HAP-1 (cell line): ENCODE data around the gene PTPN11.

Source experiments
- DNase-seq, 2 experiments: peaks; one replicate each; pipeline ENCODE4 v3.0.0-alpha.2; 2016 to 2020; ENCODE audit warnings: low spot score in 2 of 2
- H3K27me3 ChIP-seq: fragments of 250-450 bp; sonication (Bioruptor Pico); 2 replicates; pipeline ENCODE4 v1.5.1; 2020; ENCODE audit warnings: low read depth, mild to moderate bottlenecking, moderate library complexity
- H3K36me3 ChIP-seq: fragments of 250-450 bp; sonication (Bioruptor Pico); replicated peaks from 2 replicates; pipeline ENCODE4 v1.5.1; 2020; ENCODE audit warnings: mild to moderate bottlenecking
- H3K4me1 ChIP-seq: fragments of 250-450 bp; sonication (Bioruptor Pico); 2 replicates; pipeline ENCODE4 v1.5.1; 2020; ENCODE audit warnings: mild to moderate bottlenecking
- H3K4me3 ChIP-seq: fragments of 250-450 bp; sonication (Bioruptor Pico); 2 replicates; pipeline ENCODE4 v1.5.1; 2020; ENCODE audit warnings: mild to moderate bottlenecking, moderate library complexity
- H3K9me3 ChIP-seq: fragments of 250-450 bp; sonication (Bioruptor Pico); 2 replicates; pipeline ENCODE4 v1.5.1; 2020; ENCODE audit warnings: mild to moderate bottlenecking, moderate library complexity
- in situ Hi-C: fragments of 300-500 bp; cut with MboI; formaldehyde crosslinking; loops from 3 replicates; pipeline ENCODE4 v1.14.3; 2020; ENCODE audit warnings: low sequenced_read_pairs, inconsistent platforms, mixed read lengths

PTPN11 gene

DNA sequence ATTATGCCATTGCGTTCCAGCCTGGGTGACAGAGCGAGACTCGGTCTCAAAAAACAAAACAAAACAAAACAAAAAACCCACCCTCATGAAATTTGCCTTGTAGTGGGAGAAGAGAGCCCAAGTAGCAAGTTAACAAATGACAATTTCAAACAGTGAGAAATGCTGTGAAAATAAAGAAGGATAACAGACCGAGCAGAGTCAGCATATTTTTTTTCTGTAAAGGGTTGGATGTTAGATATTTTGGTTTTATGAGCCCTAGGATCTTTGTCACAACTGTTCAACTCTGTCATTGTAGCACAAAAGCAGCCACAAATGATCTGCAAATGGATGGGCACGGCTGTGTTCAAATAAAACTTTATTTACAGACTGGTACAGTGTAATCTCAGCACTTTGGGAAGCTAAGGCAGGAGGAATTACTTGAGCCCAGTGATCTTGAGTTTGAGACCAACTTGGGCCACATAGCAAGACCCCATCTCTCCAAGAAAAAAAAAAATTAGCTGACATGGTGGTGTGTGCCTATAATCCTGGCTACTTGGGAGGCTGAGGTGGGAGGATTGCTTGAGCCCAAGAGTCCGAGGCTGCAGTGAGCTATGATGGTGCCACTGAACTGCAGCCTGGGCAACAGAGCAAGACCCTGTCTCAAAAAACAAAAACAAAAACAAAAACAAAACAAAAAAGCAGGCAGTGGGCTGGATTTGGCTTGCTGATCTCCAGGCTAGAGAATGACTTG, 117.1 kb downstream of the PTPN11 start:
- in situ Hi-C loops: no loop called here
- Histone ChIP-seq H3K27me3 (no peaks in the 10 kb centered on the region), H3K4me3 (no peak overlapping the region), H3K4me1 (no peaks in the 10 kb centered on the region), H3K36me3 (no peaks in the 10 kb centered on the region), H3K9me3 (no peaks in the 10 kb centered on the region)
- DNase-seq: no peak

DNA sequence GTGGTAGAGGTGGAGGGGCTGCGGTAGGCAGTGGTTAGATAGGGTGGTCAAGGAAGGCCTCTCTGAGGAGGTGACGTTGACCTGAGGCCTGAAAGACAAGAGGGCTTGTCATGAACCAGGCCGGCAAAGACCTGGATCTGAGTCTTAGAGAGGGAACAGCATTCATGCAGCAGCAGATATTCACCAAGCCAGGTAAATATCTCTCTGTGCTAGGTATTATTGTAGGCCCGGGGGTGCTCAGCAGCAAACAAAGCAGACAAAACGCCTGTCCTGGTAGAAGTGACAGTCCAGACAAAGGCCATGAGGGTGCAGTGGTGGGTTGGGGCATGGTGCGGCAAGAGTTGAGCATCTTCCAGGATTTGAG, 117.6 kb downstream of the PTPN11 start:
- in situ Hi-C loops: no loop called here
- no peaks in the 10 kb centered on the region for H3K4me1 ChIP-seq
- H3K4me3 ChIP-seq: no peak overlapping the region
- no peaks in the 10 kb centered on the region for H3K27me3 ChIP-seq
- no peaks in the 10 kb centered on the region for H3K9me3 ChIP-seq
- DNase-seq: no peak
- no peaks in the 10 kb centered on the region for H3K36me3 ChIP-seq

DNA sequence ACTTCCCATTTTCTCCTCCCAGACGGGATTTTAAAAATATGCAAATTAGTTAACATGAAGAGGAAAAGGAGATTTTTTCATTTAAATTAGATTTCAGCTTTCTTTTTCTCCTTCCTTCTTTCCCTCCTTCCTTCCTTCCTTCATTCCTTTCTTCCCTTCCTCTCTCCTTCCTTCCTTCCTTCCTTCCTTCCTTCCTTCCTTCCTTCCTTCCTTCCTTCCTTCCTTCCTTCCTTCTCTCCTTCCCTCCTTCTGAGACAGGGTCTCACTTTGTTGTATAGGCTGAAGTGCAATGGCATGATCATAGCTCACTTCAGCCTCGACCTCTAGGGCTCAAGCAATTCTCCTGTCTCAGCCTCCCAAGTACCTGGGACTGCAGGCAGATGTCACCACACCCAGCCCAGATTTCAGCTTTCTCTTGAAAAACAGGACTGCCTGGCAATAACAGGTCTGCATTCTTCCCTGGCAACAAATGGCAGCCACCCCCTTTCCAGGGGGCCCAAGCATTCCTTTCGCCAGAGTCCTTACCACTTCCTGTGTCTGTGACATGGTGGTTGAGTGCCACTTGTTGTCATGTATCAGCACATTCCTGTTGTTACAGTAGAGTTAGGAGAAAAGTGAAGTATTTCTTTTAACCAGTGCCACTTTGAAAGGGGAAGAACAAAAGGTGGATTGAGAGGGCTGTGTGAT, 119.1 kb downstream of the PTPN11 start:
- no peak for DNase-seq
- Histone ChIP-seq H3K4me1 (no peaks in the 10 kb centered on the region), H3K4me3 (no peak overlapping the region), H3K9me3 (no peaks in the 10 kb centered on the region), H3K36me3 (no peaks in the 10 kb centered on the region), H3K27me3 (no peaks in the 10 kb centered on the region)
- in situ Hi-C loops: no loop called here

- in situ Hi-C loops: no loop called here
- no peaks in the 10 kb centered on the region for H3K36me3 ChIP-seq
- no peak for DNase-seq
These were observed 120.0 kb downstream of the PTPN11 start for GRCh38 chr12:112538740-112539139.

DNA sequence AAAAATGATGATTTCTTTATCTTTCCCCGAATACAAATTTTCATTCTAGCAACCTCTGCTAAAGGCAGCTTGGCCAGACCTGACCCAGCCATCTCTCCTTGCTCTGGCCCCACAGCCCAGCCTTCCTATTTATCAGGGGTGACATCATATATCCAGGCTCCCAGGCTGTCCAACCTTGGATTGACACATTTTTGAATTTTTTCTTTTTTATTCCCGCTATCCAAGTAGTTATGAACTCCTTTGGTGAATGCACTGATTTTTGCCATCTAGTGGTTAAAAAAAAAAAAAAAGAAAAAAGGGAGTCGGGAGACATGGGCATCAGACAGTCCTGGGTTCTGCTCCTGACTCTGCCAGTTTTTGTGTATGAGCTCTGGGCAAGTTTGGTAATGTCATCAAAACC, 120.5 kb downstream of the PTPN11 start:
- in situ Hi-C loops: no loop called here
- DNase-seq: no peak
- H3K36me3 ChIP-seq: no peaks in the 10 kb centered on the region

More at GRCh38 chr12:112538740-112539139, 120.0 kb downstream of the PTPN11 start:
- Histone ChIP-seq H3K27me3 (no peaks in the 10 kb centered on the region), H3K4me1 (peaks cover 4% of the 10 kb centered on the region), H3K9me3 (no peaks in the 10 kb centered on the region), H3K4me3 (no peak overlapping the region)

GRCh38 chr12:112540021-112540420, 121.3 kb downstream of the PTPN11 start:
- Histone ChIP-seq H3K4me3 (no peak overlapping the region), H3K4me1 (peaks cover 7% of the 10 kb centered on the region), H3K36me3 (no peaks in the 10 kb centered on the region), H3K27me3 (no peaks in the 10 kb centered on the region), H3K9me3 (no peaks in the 10 kb centered on the region)
- in situ Hi-C loops: no loop called here
- no peak for DNase-seq

More for the DNA sequence above, 120.5 kb downstream of the PTPN11 start:
- Histone ChIP-seq H3K27me3 (no peaks in the 10 kb centered on the region), H3K4me1 (peaks cover 7% of the 10 kb centered on the region), H3K9me3 (no peaks in the 10 kb centered on the region), H3K4me3 (no peak overlapping the region)

- no peak overlapping the region for H3K4me3 ChIP-seq
- peaks cover 7% of the 10 kb centered on the region for H3K4me1 ChIP-seq
- H3K36me3 ChIP-seq: no peaks in the 10 kb centered on the region
- in situ Hi-C loops: no loop called here
- no peaks in the 10 kb centered on the region for H3K27me3 ChIP-seq
- no peaks in the 10 kb centered on the region for H3K9me3 ChIP-seq
- peak; percentile 12 to 49 for DNase-seq
These were observed 125.0 kb downstream of the PTPN11 start for GRCh38 chr12:112543751-112544150.

GRCh38 chr12:112546339-112546738, 127.6 kb downstream of the PTPN11 start:
- no peaks in the 10 kb centered on the region for H3K27me3 ChIP-seq
- in situ Hi-C loops: no loop called here
- H3K4me1 ChIP-seq: peaks cover 7% of the 10 kb centered on the region

GRCh38 chr12:112546996-112547395, 128.2 kb downstream of the PTPN11 start:
- Histone ChIP-seq H3K4me1 (peaks cover 7% of the 10 kb centered on the region), H3K4me3 (no peak overlapping the region), H3K9me3 (no peaks in the 10 kb centered on the region), H3K36me3 (no peaks in the 10 kb centered on the region), H3K27me3 (no peaks in the 10 kb centered on the region)
- no peak for DNase-seq
- in situ Hi-C loops: no loop called here

More at GRCh38 chr12:112546339-112546738, 127.6 kb downstream of the PTPN11 start:
- DNase-seq: no peak
- Histone ChIP-seq H3K36me3 (no peaks in the 10 kb centered on the region), H3K4me3 (no peak overlapping the region), H3K9me3 (no peaks in the 10 kb centered on the region)

- in situ Hi-C loops: no loop called here
- DNase-seq: no peak
- Histone ChIP-seq H3K27me3 (no peaks in the 10 kb centered on the region), H3K36me3 (no peaks in the 10 kb centered on the region), H3K9me3 (no peaks in the 10 kb centered on the region), H3K4me3 (no peak overlapping the region), H3K4me1 (no peaks in the 10 kb centered on the region)
These were observed 130.3 kb downstream of the PTPN11 start for GRCh38 chr12:112549031-112549430.

- DNase-seq: no peak
- H3K27me3 ChIP-seq: no peaks in the 10 kb centered on the region
- no peaks in the 10 kb centered on the region for H3K9me3 ChIP-seq
- H3K36me3 ChIP-seq: no peaks in the 10 kb centered on the region
- H3K4me1 ChIP-seq: no peaks in the 10 kb centered on the region
- no peak overlapping the region for H3K4me3 ChIP-seq
- in situ Hi-C loops: no loop called here
These were observed 132.9 kb downstream of the PTPN11 start for GRCh38 chr12:112551681-112552080.

DNA sequence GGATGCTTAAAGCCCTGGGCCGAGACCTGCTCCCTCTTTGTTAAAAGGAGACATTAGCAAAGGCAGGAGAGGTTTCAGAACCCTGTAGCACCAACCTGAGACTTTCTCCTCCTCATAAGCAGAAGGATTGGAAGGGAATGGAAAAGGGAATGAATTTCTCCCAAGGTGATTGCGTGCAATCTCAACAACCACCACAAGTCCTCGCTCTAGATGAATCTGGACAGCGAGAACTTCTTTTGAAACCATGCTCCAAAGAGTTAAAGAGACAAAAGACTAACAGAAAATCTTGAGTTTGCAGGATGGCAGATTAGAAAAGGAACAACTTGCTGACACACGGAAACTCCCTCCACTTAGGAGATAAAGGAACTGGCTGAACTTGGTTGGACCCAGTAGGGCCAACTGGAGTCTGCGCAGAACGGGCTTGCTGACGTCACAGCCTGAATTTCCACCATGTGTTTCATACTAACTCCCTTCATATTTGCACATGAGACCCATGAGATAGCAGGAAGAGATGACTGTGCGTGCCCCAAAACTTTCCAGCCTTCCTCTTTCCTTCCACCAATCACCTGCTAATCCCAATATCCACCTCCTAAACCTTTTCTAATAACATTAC, 137.0 kb downstream of the PTPN11 start:
- H3K4me3 ChIP-seq: no peak overlapping the region
- DNase-seq: no peak
- H3K4me1 ChIP-seq: peaks cover 10% of the 10 kb centered on the region
- in situ Hi-C loops: no loop called here
- no peaks in the 10 kb centered on the region for H3K36me3 ChIP-seq
- H3K27me3 ChIP-seq: no peaks in the 10 kb centered on the region
- no peaks in the 10 kb centered on the region for H3K9me3 ChIP-seq

- Histone ChIP-seq H3K27me3 (no peaks in the 10 kb centered on the region), H3K4me1 (peaks cover 10% of the 10 kb centered on the region), H3K9me3 (no peaks in the 10 kb centered on the region), H3K4me3 (no peak overlapping the region), H3K36me3 (no peaks in the 10 kb centered on the region)
- in situ Hi-C loops: no loop called here
- DNase-seq: peak; percentile 80 to 85
These were observed 139.3 kb downstream of the PTPN11 start for GRCh38 chr12:112557951-112558630.
